Measurements from ENCODE around the gene OGA.

The OGA gene

DNA sequence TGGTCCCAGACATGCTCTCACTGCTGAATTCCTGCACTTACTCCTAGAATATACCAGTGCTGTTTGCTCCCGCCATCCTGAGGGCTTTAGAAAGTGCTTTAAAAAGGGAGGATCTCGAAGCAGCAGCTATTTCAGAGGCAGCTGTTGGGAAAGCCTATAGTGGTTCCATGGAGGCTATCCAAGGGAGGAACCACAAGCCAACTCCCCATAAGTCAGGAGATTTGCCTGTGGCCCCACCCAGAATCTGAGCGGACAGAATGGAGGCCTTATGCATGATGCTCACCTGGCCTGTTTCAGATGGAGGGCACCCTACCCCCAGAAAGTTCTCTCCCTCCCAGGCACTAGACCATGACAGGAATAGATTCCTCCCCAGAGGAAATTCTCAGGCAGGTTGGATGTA lies 27.6 kb upstream of the OGA start:
- no peak overlapping the region for H3K9ac ChIP-seq (ENCODE audit: low read depth, low read length)
- H3K4me1 ChIP-seq (ENCODE audit: control insufficient read depth, insufficient read depth, low read length) = peaks cover 14% of the 10 kb centered on the region
- no peak overlapping the region for H3K4me3 ChIP-seq (ENCODE audit: low read depth, low read length)
- peaks cover 21% of the 10 kb centered on the region for H3K27me3 ChIP-seq (ENCODE audit: control insufficient read depth, insufficient read depth, low read length)
- H3K27ac ChIP-seq (ENCODE audit: low read depth, low read length) = no peak overlapping the region
- no peaks in the 10 kb centered on the region for H3K9me3 ChIP-seq (ENCODE audit: control insufficient read depth, insufficient read depth, low read length)
- H3K36me3 ChIP-seq (ENCODE audit: control insufficient read depth, insufficient read depth, low read length) = no peaks in the 10 kb centered on the region

DNA sequence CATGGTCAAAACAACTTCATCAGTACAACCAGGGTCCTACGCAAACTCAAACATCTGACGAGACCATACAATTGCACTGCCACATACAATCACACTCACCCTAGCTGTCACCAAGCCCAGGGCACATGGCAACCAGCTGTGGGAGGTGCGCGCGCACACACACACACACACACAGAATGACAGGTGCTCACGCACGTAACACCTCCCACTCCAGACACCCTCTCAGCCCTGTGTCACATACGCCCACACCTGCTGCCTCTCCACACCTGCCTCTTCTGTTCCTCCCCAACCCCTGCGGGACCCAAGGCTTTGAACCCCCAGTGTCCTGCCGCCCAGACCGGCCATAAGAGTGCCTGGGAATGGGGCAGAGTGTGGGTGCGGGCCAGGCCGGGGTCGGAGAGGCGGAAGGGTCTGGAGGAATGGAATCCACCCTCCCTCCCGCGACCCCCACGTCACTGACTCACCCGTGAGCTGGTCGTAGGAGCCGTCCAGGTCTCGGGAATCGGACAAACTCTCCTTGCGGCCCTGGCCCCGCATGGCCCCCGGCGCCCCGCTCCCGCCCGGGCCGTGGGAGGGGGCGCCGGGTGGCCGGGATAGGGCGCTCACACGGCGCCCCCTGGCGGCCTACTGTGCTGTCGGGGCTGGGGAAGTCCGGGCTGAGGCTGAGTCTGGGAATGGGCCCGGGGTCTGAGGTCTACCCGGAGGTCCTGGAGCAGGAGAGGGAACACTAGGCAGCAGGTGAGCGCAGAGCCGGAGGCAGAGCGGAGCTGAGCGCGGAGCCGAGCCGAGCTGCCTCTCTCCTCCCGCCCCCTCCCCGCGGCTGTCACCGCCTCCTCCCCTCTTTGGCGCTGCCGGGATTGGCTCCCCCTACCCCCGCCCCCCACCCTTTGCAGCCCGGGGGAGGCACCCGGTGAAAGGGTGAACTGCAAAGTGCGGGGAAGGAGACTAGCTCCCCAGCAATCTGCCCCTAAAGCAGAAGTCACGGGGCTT lies 25.1 kb upstream of the OGA start, which contains the start of gene KCNIP2:
KCNIP2 (minus strand) TSS at position 769 of the 990 bp plus-strand sequence; CDS start at position 537, 232 bp downstream.
- peak within 1 kb of the TSS; percentile 27 for H3K27ac ChIP-seq (ENCODE audit: low read depth, low read length)
- H3K9me3 ChIP-seq (ENCODE audit: control insufficient read depth, insufficient read depth, low read length) = no peaks in the 10 kb centered on the region
- H3K4me1 ChIP-seq (ENCODE audit: control insufficient read depth, insufficient read depth, low read length) = peaks cover 19% of the 10 kb centered on the region
- H3K36me3 ChIP-seq (ENCODE audit: control insufficient read depth, insufficient read depth, low read length) = no peaks in the 10 kb centered on the region
- no peak within 1 kb of the TSS for H3K9ac ChIP-seq (ENCODE audit: low read depth, low read length)
- H3K4me3 ChIP-seq (ENCODE audit: low read depth, low read length) = peak within 1 kb of the TSS; percentile 66
- peaks cover 21% of the 10 kb centered on the region for H3K27me3 ChIP-seq (ENCODE audit: control insufficient read depth, insufficient read depth, low read length)

DNA sequence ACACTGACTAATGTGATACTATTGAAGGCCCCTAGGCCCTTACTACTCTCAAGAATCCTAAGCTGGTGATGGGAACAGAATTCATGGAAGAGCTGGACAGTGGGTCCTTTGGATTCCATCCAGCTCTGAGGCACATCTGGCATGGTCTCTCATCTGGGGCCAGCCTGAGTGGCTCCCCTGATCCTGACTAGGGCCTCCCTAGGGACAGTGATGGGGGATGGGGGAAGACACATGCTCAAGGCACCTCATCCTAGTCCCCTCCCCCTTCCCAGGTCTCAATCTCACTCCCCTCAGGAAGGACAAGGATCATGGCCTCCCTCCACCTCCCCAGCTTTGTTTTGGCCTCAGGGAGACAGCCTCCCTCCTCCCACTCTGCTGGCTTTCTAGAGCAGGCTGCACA lies 23.6 kb upstream of the OGA start:
- no peak overlapping the region for H3K9ac ChIP-seq (ENCODE audit: low read depth, low read length)
- peaks cover 19% of the 10 kb centered on the region for H3K4me1 ChIP-seq (ENCODE audit: control insufficient read depth, insufficient read depth, low read length)
- H3K9me3 ChIP-seq (ENCODE audit: control insufficient read depth, insufficient read depth, low read length) = no peaks in the 10 kb centered on the region
- H3K27ac ChIP-seq (ENCODE audit: low read depth, low read length) = no peak overlapping the region
- no peaks in the 10 kb centered on the region for H3K36me3 ChIP-seq (ENCODE audit: control insufficient read depth, insufficient read depth, low read length)
- H3K4me3 ChIP-seq (ENCODE audit: low read depth, low read length) = no peak overlapping the region
- H3K27me3 ChIP-seq (ENCODE audit: control insufficient read depth, insufficient read depth, low read length) = peaks cover 21% of the 10 kb centered on the region

DNA sequence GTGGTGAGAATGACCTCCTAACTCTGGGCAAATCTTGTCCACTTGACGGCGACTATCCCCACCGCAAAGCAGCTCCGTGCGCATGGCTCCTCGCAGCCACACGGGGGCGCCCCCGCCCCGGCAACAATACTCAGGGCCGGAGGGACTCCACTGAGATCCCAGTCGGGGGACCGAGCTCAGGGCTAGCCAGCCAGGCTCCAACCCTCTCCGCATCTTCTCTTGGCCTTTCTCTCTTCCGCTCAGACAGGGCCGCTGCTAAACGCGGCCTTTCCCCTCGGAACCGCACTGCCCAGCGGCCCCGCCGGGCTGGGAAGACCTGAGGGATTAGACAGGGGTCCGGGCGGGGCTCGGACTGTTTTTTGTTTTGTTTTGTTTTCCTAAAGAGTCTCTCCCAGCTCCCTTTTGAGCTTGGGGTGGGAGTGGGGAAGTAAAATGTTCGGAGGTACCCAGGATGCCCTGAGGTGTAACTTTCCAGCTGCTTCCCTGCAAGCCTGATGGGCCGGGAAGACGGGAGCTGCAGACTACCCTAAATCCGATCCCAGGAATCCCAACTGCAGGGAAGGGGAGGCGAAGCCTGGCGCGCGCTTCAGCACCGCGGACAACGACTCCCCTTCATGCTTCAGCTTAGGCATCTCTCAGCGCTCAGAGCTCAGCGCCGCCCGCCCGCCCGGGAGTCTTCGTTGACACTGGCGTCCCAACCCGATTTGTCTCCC lies 22.7 kb upstream of the OGA start:
- Histone ChIP-seq H3K27ac (ENCODE audit: low read depth, low read length) (peak overlapping the region; percentile 54), H3K4me3 (ENCODE audit: low read depth, low read length) (peak overlapping the region; percentile 90), H3K4me1 (ENCODE audit: control insufficient read depth, insufficient read depth, low read length) (peaks cover 19% of the 10 kb centered on the region), H3K9me3 (ENCODE audit: control insufficient read depth, insufficient read depth, low read length) (no peaks in the 10 kb centered on the region), H3K9ac (ENCODE audit: low read depth, low read length) (no peak overlapping the region), H3K27me3 (ENCODE audit: control insufficient read depth, insufficient read depth, low read length) (peaks cover 21% of the 10 kb centered on the region), H3K36me3 (ENCODE audit: control insufficient read depth, insufficient read depth, low read length) (no peaks in the 10 kb centered on the region)

DNA sequence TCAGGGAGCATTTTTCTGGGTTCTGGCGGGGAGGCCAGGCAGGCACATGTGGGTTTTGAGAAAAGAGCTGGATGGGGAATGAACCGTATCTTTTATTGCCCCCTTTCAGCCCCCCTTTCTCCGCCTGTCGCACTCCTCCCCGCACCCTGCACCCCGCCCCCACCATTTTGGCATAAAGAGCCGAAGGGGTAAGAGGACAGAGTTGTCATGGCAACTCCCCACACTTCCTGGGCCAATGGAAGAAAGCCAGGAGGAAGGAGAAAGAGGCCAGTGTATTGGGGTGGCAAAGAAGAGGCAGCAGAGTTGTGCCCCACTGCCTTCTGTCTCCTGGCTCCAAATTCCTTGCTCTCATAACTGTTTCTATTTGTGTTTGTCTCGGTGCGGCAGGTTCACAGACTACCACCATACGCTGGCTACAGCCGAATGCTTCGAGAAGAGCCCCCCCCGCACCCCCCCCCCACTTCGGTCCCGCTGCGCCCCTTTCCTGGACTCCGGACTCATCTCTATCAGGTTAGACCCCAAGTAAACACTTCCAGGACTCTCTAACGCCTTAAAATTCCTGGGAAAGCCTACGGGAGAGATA lies 21.9 kb upstream of the OGA start:
- no peak overlapping the region for H3K9ac ChIP-seq (ENCODE audit: low read depth, low read length)

DNA sequence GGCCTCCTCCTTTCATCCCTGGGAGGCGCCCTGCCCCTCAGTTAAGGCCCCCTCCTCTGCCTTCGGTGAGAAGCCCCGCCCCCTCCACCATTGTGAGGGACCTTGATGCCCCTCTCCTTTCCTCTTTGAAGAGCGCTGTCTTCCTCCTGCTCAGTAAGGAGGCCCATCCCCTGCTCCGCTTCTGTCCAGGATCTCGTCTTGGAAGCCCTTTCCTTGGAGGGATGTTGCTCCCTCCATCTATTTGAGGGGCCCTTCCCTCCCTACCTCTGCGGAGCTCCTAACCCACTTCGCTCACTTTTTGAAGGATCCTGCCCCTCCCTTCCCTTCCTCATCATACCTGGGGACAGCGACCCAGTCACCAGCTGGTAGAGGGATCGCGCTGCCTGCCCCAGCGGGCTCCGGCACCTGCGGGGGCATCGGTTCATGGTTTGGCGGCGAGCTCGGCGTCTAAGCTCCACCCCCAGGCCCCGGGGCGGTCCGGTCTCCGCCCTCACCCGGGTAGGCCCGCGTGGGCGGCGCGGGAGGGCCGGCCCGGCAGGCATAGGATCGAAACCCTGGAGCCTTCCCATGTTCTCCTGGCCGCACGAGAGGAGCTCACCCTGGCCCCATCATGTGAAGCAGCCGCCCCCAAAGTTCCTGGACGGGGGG lies 21.3 kb upstream of the OGA start:
- no peaks in the 10 kb centered on the region for H3K36me3 ChIP-seq (ENCODE audit: control insufficient read depth, insufficient read depth, low read length)
- peaks cover 21% of the 10 kb centered on the region for H3K27me3 ChIP-seq (ENCODE audit: control insufficient read depth, insufficient read depth, low read length)
- peak overlapping the region; percentile 46 for H3K27ac ChIP-seq (ENCODE audit: low read depth, low read length)
- peaks cover 19% of the 10 kb centered on the region for H3K4me1 ChIP-seq (ENCODE audit: control insufficient read depth, insufficient read depth, low read length)
- peak overlapping the region; percentile 90 for H3K4me3 ChIP-seq (ENCODE audit: low read depth, low read length)
- no peaks in the 10 kb centered on the region for H3K9me3 ChIP-seq (ENCODE audit: control insufficient read depth, insufficient read depth, low read length)
- no peak overlapping the region; the same call in 1 of the 2 replicates for H3K9ac ChIP-seq (ENCODE audit: low read depth, low read length)

More for the DNA sequence above, 21.9 kb upstream of the OGA start:
- Histone ChIP-seq H3K36me3 (ENCODE audit: control insufficient read depth, insufficient read depth, low read length) (no peaks in the 10 kb centered on the region), H3K4me3 (ENCODE audit: low read depth, low read length) (peak overlapping the region; percentile 90), H3K27ac (ENCODE audit: low read depth, low read length) (peak overlapping the region; percentile 54), H3K9me3 (ENCODE audit: control insufficient read depth, insufficient read depth, low read length) (no peaks in the 10 kb centered on the region), H3K4me1 (ENCODE audit: control insufficient read depth, insufficient read depth, low read length) (peaks cover 23% of the 10 kb centered on the region), H3K27me3 (ENCODE audit: control insufficient read depth, insufficient read depth, low read length) (peaks cover 21% of the 10 kb centered on the region)

DNA sequence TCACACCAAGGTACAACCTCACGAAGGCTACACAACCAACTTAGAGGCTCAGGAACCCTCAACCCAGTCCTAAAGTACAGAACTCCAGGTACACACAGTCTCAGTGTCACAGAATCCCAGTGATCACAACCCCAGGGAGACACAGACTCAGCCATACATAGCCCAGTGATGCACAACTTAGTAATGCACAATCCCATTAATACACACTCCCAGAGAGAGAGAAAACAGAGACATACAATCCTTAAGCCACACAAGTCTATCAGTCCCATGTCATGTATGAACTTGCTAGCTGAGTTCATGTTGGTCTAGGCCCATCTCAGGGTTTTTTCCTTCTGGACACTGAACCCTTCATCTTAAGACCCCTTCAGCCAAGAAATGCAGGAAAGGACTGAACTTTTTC lies 20.8 kb upstream of the OGA start:
- H3K4me3 ChIP-seq (ENCODE audit: low read depth, low read length) = peak overlapping the region; percentile 90

DNA sequence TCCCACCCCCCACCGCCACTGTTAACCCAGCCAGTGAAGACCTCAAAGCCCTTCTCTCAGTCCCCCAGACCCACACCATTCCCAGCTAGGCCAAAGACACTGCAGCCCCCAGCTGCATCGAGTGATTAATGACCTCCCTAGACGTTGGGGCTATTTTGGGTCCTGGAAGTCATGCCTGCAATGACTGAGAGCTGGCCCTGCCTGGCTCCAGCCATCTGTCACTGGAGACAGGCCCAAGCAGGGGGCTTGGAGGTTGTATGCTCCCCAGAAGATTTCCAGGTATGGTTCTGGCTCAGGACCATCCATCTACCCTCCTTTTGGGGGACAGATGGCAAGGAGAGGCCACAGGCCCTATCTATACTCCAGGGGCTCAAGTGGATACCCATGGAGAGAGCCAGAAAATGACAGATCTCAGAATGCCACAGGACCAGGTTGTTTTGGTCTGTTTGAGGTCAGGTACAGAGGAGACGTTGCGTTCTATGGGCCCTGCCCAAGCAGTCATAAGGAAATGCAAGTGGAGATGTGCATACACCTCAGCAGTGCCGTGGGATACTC lies 20.2 kb upstream of the OGA start:
- no peak overlapping the region for H3K4me3 ChIP-seq (ENCODE audit: low read depth, low read length)
- H3K4me1 ChIP-seq (ENCODE audit: control insufficient read depth, insufficient read depth, low read length) = peaks cover 13% of the 10 kb centered on the region
- H3K27ac ChIP-seq (ENCODE audit: low read depth, low read length) = no peak overlapping the region
- no peak overlapping the region for H3K9ac ChIP-seq (ENCODE audit: low read depth, low read length)
- H3K27me3 ChIP-seq (ENCODE audit: control insufficient read depth, insufficient read depth, low read length) = peaks cover 21% of the 10 kb centered on the region
- H3K36me3 ChIP-seq (ENCODE audit: control insufficient read depth, insufficient read depth, low read length) = no peaks in the 10 kb centered on the region
- H3K9me3 ChIP-seq (ENCODE audit: control insufficient read depth, insufficient read depth, low read length) = no peaks in the 10 kb centered on the region

More for the DNA sequence above, 20.8 kb upstream of the OGA start:
- Histone ChIP-seq H3K4me1 (ENCODE audit: control insufficient read depth, insufficient read depth, low read length) (peaks cover 14% of the 10 kb centered on the region), H3K9me3 (ENCODE audit: control insufficient read depth, insufficient read depth, low read length) (no peaks in the 10 kb centered on the region), H3K9ac (ENCODE audit: low read depth, low read length) (no peak overlapping the region), H3K27me3 (ENCODE audit: control insufficient read depth, insufficient read depth, low read length) (peaks cover 21% of the 10 kb centered on the region), H3K27ac (ENCODE audit: low read depth, low read length) (peak overlapping the region; percentile 46), H3K36me3 (ENCODE audit: control insufficient read depth, insufficient read depth, low read length) (no peaks in the 10 kb centered on the region)

DNA sequence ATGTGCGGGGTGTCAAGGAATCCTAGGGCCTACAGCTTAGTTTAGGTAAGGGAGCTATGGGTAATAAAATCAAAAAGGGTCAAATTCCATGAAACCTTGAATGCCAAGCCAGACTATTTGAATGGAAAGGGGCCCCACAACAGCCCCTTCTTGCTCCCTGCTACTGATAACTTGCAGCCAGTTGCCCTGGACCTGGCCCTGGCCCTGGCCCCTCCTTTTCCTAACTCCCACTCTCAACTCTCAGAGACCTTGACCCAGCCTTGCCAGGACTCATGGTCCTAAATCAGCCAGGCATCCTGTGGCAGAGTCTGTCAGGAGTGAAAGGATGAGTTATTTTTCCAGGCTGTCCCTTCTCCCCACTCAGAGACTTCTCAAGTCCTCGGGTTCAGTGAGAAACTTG lies 19.5 kb upstream of the OGA start:
- H3K9ac ChIP-seq (ENCODE audit: low read depth, low read length) = no peak overlapping the region
- no peak overlapping the region for H3K4me3 ChIP-seq (ENCODE audit: low read depth, low read length)
- peaks cover 13% of the 10 kb centered on the region for H3K4me1 ChIP-seq (ENCODE audit: control insufficient read depth, insufficient read depth, low read length)
- no peaks in the 10 kb centered on the region for H3K9me3 ChIP-seq (ENCODE audit: control insufficient read depth, insufficient read depth, low read length)
- H3K27ac ChIP-seq (ENCODE audit: low read depth, low read length) = no peak overlapping the region
- no peaks in the 10 kb centered on the region for H3K36me3 ChIP-seq (ENCODE audit: control insufficient read depth, insufficient read depth, low read length)
- H3K27me3 ChIP-seq (ENCODE audit: control insufficient read depth, insufficient read depth, low read length) = peaks cover 15% of the 10 kb centered on the region

DNA sequence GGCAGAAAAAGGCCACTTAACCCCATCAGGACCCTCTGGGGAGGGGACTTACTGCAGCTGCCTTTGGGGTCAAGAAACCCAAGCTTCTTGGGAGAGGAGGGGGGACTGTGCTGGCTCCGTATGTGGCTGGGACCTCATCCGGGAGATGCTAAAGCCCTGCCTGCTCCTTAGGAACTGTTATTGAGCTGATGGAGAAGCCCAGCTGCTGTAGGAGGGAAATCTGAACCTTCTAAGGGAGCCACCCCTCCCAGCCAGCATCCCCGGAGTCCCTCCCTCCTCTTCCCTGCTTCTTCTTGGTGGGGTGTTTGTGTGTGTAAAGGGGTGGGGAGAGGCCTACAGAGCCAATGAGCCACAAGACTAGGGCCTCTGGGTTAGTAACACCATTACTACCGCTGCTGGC lies 17.1 kb upstream of the OGA start:
- no peak overlapping the region for H3K4me3 ChIP-seq (ENCODE audit: low read depth, low read length)
- no peaks in the 10 kb centered on the region for H3K9me3 ChIP-seq (ENCODE audit: control insufficient read depth, insufficient read depth, low read length)
- H3K4me1 ChIP-seq (ENCODE audit: control insufficient read depth, insufficient read depth, low read length) = peaks cover 9% of the 10 kb centered on the region
- H3K27me3 ChIP-seq (ENCODE audit: control insufficient read depth, insufficient read depth, low read length) = no peaks in the 10 kb centered on the region
- no peak overlapping the region for H3K9ac ChIP-seq (ENCODE audit: low read depth, low read length)
- H3K27ac ChIP-seq (ENCODE audit: low read depth, low read length) = no peak overlapping the region
- no peaks in the 10 kb centered on the region for H3K36me3 ChIP-seq (ENCODE audit: control insufficient read depth, insufficient read depth, low read length)
